GM12801 (cell line): ENCODE measurements around the gene EHMT1.

Source experiments
- TF ChIP-seq, protein P1 (sequence below): IDR thresholded peaks from one replicate; pipeline ENCODE4 v1.5.1; 2011; ENCODE audit warnings: control low read depth; ENCODE audit not compliant: insufficient read length; ENCODE audit errors: extremely low read depth

Gene EHMT1

DNA sequence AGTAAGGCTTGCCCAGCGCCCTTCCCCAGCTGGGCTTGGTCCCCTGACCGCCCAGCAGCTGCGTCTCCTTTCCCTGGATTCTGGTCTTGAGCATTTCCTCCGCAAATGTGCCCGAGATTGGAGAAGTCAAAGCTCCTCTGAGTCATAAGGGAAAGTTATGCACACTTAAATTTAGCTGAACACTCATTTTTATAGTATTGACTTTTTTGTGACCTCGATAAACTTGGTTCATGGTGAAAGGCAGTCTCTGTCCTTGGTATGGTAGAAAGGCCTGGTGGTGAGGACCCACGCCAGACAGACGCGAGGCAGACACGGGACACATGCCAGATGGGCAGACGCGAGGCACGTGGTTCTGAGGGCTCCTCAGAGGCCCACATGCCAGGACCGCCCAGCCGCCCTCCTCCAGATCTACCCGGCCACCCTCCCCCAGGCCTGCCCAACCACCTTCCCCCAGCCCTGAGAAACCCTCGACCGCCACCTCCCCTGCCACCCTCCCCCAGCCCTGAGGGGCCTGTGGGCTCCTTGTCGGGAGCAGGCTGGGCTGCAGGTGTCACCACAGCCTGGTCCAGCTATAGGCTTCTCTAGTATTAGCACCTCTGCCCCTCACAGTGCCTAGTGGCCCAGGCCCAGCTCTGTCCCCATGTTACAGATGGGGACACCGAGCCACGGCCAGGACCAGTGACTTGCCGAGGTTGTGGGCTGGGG is 197.9 kb downstream of the EHMT1 start:
- TF ChIP-seq, protein P1, sequence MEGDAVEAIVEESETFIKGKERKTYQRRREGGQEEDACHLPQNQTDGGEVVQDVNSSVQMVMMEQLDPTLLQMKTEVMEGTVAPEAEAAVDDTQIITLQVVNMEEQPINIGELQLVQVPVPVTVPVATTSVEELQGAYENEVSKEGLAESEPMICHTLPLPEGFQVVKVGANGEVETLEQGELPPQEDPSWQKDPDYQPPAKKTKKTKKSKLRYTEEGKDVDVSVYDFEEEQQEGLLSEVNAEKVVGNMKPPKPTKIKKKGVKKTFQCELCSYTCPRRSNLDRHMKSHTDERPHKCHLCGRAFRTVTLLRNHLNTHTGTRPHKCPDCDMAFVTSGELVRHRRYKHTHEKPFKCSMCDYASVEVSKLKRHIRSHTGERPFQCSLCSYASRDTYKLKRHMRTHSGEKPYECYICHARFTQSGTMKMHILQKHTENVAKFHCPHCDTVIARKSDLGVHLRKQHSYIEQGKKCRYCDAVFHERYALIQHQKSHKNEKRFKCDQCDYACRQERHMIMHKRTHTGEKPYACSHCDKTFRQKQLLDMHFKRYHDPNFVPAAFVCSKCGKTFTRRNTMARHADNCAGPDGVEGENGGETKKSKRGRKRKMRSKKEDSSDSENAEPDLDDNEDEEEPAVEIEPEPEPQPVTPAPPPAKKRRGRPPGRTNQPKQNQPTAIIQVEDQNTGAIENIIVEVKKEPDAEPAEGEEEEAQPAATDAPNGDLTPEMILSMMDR: no peak

DNA sequence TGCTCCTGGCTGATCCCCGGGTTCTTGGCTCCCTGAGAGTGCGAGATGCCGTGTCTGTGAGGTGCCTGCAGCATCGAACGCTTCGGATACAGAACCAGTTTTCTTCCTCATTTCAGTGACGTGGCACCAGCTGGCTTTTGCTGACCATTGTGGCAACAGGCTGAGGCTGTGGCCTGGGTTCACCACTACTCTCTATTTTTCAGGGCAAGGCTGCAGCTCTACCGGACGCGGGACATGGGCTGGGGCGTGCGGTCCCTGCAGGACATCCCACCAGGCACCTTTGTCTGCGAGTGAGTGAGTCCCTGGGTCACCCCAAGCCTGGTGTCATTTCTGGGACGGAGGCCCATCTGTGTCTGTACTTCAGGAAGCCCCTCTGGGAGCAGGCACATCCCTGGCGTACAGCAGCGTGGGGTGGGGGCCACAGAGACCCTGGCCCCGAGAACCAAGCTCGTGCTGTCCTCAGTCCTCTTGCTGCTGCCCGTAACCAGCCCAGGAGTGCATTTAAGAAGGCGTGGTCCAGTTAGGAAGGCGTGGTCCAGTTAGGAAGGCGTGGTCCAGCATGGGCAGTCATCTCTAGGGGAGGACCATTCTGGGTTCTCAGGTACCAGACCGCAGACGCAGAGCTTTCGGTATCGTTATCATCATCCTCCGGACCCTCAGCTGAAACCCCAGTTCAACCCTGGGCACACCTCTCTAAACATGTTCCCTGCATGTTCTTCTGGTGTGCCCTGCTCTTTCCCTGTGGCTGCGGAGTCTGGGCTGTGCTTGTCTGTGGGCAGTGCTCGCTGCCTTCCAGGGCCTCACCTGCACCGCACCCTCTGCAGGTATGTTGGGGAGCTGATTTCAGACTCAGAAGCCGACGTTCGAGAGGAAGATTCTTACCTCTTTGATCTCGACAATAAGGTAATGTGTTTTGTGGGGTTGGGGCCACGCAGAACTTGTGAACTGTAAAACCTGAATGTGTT is 198.7 kb downstream of the EHMT1 start:
- TF ChIP-seq, protein P1: no peak

DNA sequence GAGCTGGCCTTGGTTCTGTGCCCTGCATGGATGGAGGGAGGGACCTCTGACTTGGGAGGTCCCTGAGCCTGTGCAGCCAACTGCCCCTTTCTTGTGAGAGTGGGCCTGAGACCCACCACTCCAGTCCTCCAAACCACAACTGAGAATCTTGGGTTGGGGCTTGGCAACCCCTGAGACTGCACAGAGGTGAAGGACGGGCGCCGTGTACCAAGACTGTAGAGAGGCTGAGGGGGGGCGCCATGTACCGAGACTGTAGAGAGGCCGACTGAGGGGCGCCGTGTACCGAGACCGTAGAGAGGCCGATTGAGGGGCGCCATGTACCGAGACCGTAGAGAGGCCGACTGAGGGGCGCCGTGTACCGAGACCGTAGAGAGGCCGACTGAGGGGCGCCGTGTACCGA is 199.5 kb downstream of the EHMT1 start:
- TF ChIP-seq, protein P1: no peak

GRCh38 chr9:137820161-137820855 is 201.5 kb downstream of the EHMT1 start:
- TF ChIP-seq, protein P1: no peak

- TF ChIP-seq, protein P1: no peak
Measured at GRCh38 chr9:137823986-137824771, 205.4 kb downstream of the EHMT1 start.

DNA sequence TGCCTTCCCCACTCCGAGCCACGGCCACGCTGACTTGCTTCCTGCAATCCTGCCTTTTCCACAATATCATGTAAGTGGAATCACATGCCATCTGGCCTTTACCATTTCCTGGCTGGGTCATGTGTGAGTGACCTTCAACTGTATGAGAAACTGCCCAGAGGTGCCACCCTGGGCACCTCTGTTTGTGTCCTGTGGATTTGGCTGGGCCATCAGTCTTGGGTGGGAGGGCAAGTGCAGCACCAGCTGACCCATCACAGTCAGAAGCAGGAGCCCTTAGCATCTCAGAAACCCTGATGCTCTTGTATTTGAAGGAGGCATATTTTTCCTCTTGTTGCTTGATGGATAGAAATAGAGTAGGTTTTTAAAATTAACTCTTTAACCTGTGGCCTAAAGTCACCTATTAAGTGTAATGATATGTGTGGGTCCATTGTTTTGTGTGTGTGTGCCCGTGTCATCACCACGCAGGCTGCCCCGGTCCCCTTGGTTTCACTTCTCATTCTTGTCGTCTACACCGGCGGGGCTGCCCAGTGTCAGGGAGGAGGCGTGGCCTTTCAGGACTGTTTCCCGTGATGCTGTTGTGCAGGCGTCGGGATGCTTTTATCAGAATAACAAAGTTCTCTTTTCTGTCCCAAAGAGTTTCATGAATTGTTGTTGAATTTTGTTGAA is 206.7 kb downstream of the EHMT1 start:
- TF ChIP-seq, protein P1: no peak
